Ishikawa (cell line): ENCODE results near the gene UBA6.

Experiments used
- CEBPB ChIP-seq: IDR thresholded peaks from 2 replicates; pipeline ENCODE4 v1.6.1; 2012
- CREB1 ChIP-seq: IDR thresholded peaks from 2 replicates; pipeline ENCODE4 v1.6.1; 2012; ENCODE audit warnings: low read depth
- EGR1 ChIP-seq: IDR thresholded peaks from 2 replicates; pipeline ENCODE4 v1.6.1; 2012
- EP300 ChIP-seq: IDR thresholded peaks from 2 replicates; pipeline ENCODE4 v1.6.1; 2012; ENCODE audit warnings: borderline replicate concordance
- FOXM1 ChIP-seq: IDR thresholded peaks from 2 replicates; pipeline ENCODE4 v1.6.1; 2012; ENCODE audit warnings: low read depth, borderline replicate concordance
- NFIC ChIP-seq: IDR thresholded peaks from 2 replicates; pipeline ENCODE4 v1.6.1; 2012
- RAD21 ChIP-seq: IDR thresholded peaks from 2 replicates; pipeline ENCODE4 v1.6.1; 2012; ENCODE audit warnings: low read depth
- TAF1 ChIP-seq: IDR thresholded peaks from 2 replicates; pipeline ENCODE4 v1.6.1; 2012; ENCODE audit warnings: low read depth, mild to moderate bottlenecking
- TCF12 ChIP-seq: IDR thresholded peaks from 2 replicates; pipeline ENCODE4 v1.6.1; 2012; ENCODE audit warnings: low read depth
- TEAD4 ChIP-seq: IDR thresholded peaks from 2 replicates; pipeline ENCODE4 v1.6.1; 2012
- YY1 ChIP-seq: IDR thresholded peaks from 2 replicates; pipeline ENCODE4 v1.6.1; 2012; ENCODE audit warnings: low read depth
- ZBTB7A ChIP-seq: IDR thresholded peaks from 2 replicates; pipeline ENCODE4 v1.6.1; 2012; ENCODE audit warnings: low read depth
- TF ChIP-seq, protein P1 (sequence below): IDR thresholded peaks from 2 replicates; pipeline ENCODE4 v1.6.1; 2012
- TF ChIP-seq, protein P2 (sequence below): IDR thresholded peaks from 2 replicates; pipeline ENCODE4 v1.6.1; 2012
- TF ChIP-seq, protein P3 (sequence below): IDR thresholded peaks from 2 replicates; pipeline ENCODE4 v1.6.1; 2012; ENCODE audit warnings: low read depth, mild to moderate bottlenecking

The UBA6 gene

DNA sequence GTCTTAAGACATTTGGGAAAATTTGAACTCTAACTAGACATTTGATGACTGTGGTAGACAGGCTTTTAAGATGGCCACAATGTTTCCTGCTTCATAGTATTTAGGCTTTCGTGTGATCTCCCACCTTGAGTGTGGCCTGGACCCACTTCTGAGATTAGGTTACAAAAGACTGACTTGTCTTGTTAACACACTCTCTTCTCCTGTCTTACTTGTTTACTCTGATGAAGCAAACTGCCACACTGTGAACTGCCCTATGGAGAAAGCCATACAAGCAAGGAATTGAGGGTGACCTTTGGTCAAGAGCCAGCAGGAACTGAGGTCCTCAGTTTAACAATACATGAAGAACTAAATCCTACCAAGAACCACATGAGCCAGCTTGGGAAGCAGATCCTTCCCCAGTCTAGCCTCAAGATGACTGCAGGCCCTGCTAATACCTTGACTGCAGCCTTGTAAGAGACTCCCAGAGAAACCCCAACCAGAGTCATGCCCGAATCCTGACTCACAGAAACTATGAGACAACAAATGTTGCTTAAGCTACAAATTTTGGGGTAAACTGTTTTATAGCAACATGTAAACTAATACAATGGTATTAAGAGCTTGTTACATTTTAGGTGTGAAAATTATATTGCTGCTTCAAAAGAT is 20.3 kb downstream of the UBA6 start:
- TF ChIP-seq TCF12 (no peak), ZBTB7A (no peak), CREB1 (no peak), YY1 (no peak), CEBPB (no peak), EP300 (no peak), TEAD4 (no peak), RAD21 (no peak), EGR1 (no peak), NFIC (no peak), FOXM1 (no peak), TAF1 (no peak)
- TF ChIP-seq, protein P1, sequence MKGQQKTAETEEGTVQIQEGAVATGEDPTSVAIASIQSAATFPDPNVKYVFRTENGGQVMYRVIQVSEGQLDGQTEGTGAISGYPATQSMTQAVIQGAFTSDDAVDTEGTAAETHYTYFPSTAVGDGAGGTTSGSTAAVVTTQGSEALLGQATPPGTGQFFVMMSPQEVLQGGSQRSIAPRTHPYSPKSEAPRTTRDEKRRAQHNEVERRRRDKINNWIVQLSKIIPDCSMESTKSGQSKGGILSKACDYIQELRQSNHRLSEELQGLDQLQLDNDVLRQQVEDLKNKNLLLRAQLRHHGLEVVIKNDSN = no peak
- TF ChIP-seq, protein P2, sequence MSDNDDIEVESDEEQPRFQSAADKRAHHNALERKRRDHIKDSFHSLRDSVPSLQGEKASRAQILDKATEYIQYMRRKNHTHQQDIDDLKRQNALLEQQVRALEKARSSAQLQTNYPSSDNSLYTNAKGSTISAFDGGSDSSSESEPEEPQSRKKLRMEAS = no peak
- TF ChIP-seq, protein P3, sequence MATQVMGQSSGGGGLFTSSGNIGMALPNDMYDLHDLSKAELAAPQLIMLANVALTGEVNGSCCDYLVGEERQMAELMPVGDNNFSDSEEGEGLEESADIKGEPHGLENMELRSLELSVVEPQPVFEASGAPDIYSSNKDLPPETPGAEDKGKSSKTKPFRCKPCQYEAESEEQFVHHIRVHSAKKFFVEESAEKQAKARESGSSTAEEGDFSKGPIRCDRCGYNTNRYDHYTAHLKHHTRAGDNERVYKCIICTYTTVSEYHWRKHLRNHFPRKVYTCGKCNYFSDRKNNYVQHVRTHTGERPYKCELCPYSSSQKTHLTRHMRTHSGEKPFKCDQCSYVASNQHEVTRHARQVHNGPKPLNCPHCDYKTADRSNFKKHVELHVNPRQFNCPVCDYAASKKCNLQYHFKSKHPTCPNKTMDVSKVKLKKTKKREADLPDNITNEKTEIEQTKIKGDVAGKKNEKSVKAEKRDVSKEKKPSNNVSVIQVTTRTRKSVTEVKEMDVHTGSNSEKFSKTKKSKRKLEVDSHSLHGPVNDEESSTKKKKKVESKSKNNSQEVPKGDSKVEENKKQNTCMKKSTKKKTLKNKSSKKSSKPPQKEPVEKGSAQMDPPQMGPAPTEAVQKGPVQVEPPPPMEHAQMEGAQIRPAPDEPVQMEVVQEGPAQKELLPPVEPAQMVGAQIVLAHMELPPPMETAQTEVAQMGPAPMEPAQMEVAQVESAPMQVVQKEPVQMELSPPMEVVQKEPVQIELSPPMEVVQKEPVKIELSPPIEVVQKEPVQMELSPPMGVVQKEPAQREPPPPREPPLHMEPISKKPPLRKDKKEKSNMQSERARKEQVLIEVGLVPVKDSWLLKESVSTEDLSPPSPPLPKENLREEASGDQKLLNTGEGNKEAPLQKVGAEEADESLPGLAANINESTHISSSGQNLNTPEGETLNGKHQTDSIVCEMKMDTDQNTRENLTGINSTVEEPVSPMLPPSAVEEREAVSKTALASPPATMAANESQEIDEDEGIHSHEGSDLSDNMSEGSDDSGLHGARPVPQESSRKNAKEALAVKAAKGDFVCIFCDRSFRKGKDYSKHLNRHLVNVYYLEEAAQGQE = no peak

DNA sequence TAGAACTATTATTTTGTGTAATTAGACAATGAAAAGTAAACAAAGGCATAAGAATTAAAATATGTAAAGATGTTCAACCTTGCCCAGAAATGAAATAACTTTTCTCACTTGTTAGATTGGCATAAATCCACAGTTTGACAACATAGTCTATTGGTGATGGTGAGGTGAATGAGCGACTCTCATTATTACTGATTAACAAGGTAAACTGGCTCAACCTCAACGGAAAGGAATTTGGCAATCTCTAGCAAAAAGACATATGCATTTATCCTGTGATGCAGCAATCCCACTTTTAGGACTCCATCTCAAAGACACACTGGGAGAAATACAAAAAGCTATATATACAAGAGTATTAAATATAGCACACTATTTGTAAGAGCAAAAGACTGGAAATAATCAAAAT is 22.3 kb downstream of the UBA6 start:
- TF ChIP-seq, protein P1 = no peak
- TF ChIP-seq, protein P2 = no peak
- TF ChIP-seq TEAD4 (no peak), EGR1 (no peak), CREB1 (no peak), TAF1 (no peak), CEBPB (no peak), FOXM1 (no peak), YY1 (no peak), RAD21 (no peak), EP300 (no peak), TCF12 (no peak), NFIC (no peak), ZBTB7A (no peak)
- TF ChIP-seq, protein P3 = no peak

DNA sequence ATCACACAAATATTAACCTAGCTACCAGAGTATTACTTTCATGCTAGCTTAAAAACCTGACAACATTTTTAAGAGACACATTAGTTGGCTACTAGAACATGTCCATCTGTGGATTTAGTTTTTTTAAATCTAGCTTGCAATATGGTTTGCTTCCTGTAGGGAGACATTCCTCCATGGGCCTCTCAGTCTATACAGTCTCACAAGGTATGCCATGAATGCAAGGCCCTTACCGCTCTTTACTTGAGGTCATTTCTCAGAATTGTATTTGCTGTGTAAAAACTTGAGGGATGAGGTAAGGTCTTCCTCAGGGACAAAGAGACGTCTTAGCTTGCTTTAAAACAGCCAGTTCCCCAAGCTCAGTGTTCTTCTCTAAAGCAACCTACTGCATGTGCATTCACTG is 26.9 kb downstream of the UBA6 start:
- TF ChIP-seq TEAD4 = no peak
- TF ChIP-seq, protein P2 = no peak
- TF ChIP-seq CEBPB = no peak
- TF ChIP-seq YY1 = no peak
- no peak for TF ChIP-seq TAF1
- TF ChIP-seq, protein P3 = no peak
- no peak for TF ChIP-seq CREB1
- TF ChIP-seq EP300 = no peak
- TF ChIP-seq TCF12 = no peak
- TF ChIP-seq ZBTB7A = no peak
- TF ChIP-seq FOXM1 = no peak
- TF ChIP-seq EGR1 = no peak
- TF ChIP-seq, protein P1 = no peak
- no peak for TF ChIP-seq NFIC
- TF ChIP-seq RAD21 = no peak

DNA sequence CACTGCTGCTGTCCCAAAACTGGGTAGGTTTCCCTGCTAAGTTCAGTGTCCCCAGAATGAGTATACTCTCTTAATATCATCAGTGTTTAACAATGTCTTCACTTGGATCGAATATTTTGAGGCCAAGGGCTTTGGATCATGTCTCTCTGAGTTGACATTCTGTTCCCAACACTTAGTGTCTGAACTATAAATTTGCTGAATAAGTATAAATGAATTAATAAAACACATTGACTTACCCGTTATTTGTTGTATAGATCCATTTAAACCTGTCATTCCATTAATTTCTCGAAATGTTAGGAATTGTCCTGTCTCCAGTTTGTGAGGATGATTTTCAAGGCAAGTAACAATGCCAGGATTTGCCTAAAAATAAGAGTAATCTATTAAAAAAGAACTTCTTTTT is 32.6 kb downstream of the UBA6 start:
- TF ChIP-seq RAD21 = no peak
- TF ChIP-seq CREB1 = no peak
- no peak for TF ChIP-seq TEAD4
- TF ChIP-seq TCF12 = no peak
- no peak for TF ChIP-seq EGR1
- TF ChIP-seq FOXM1 = no peak
- TF ChIP-seq TAF1 = no peak
- TF ChIP-seq YY1 = no peak
- TF ChIP-seq EP300 = no peak
- TF ChIP-seq CEBPB = no peak
- no peak for TF ChIP-seq NFIC
- TF ChIP-seq, protein P3 = no peak
- no peak for TF ChIP-seq ZBTB7A
